HEK293 (cell line): ENCODE results near the gene IRF2.

Source experiments
- CTCF ChIA-PET: fragments of 350-600 bp; formaldehyde crosslinking; extraction: SDS; loops from one replicate; lab custom pipeline; 2021; ENCODE audit warnings: antibody characterized with exemption; lab: Yijun Ruan, JAX
- POLR2A ChIA-PET: fragments of 300-600 bp; formaldehyde crosslinking; extraction: SDS; loops from one replicate; lab custom pipeline; 2020; ENCODE audit warnings: antibody characterized with exemption, inconsistent platforms; lab: Yijun Ruan, JAX
- H3K27ac ChIP-seq: fragments of 200-500 bp; sonication (Bioruptor generic); 2 replicates; pipeline ENCODE4 v1.5.1; 2014; ENCODE audit warnings: low read depth, low read length, control low read depth, inconsistent platforms; ENCODE audit errors: extremely low read depth
- H3K36me3 ChIP-seq, 2 experiments: fragments of 200-500 bp in 1 of 2; sonication (Bioruptor generic) in 1 of 2; 1 replicate in 1 of 2; 2 replicates in 1 of 2; pipeline ENCODE4 v1.5.1; 2014 to 2017; ENCODE audit warnings: inconsistent platforms in 2 of 2, low read length in 2 of 2; ENCODE audit not compliant: control insufficient read depth in 2 of 2, insufficient read depth in 1 of 2
- H3K4me1 ChIP-seq: fragments of 200-500 bp; sonication (Bioruptor generic); 2 replicates; pipeline ENCODE4 v1.5.1; 2014; ENCODE audit warnings: mild to moderate bottlenecking, low read length, inconsistent platforms; ENCODE audit not compliant: control insufficient read depth, insufficient read depth
- H3K4me3 ChIP-seq: 2 replicates; pipeline ENCODE4 v1.5.1; 2011; ENCODE audit warnings: low read depth, mild to moderate bottlenecking, control low read depth, low read length, moderate library complexity
- H3K9me3 ChIP-seq: fragments of 200-500 bp; sonication (Bioruptor generic); 2 replicates; pipeline ENCODE4 v1.5.1; 2014; ENCODE audit warnings: low read depth, low read length, inconsistent platforms; ENCODE audit not compliant: control insufficient read depth, insufficient read depth
- GFI1B ChIP-seq: fragments of 450-650 bp; formaldehyde crosslinking; IDR thresholded peaks from 2 replicates; pipeline ENCODE4 v1.5.1; 2016; ENCODE audit warnings: missing biosample characterization, missing genetic modification characterization
- HOXD13 ChIP-seq: sonication (generic); formaldehyde crosslinking; IDR thresholded peaks from 2 replicates; pipeline ENCODE4 v1.8.0; 2022; ENCODE audit warnings: missing genetic modification reagents, borderline replicate concordance
- KLF8 ChIP-seq: fragments of 450-650 bp; formaldehyde crosslinking; IDR thresholded peaks from 2 replicates; pipeline ENCODE4 v1.5.1; 2016; ENCODE audit warnings: missing biosample characterization, missing genetic modification characterization
- MYNN ChIP-seq: fragments of 450-650 bp; formaldehyde crosslinking; IDR thresholded peaks from 2 replicates; pipeline ENCODE4 v1.5.1; 2016; ENCODE audit warnings: missing biosample characterization, missing genetic modification characterization, borderline replicate concordance
- MZF1 ChIP-seq: fragments of 450-650 bp; formaldehyde crosslinking; IDR thresholded peaks from 2 replicates; pipeline ENCODE4 v1.5.1; 2017; ENCODE audit warnings: missing biosample characterization, missing genetic modification characterization, borderline replicate concordance
- ZBTB20 ChIP-seq: fragments of 450-650 bp; formaldehyde crosslinking; IDR thresholded peaks from 2 replicates; pipeline ENCODE4 v1.5.1; 2016; ENCODE audit warnings: missing biosample characterization, missing genetic modification characterization
- ZBTB8A ChIP-seq: fragments of 450-650 bp; formaldehyde crosslinking; IDR thresholded peaks from 2 replicates; pipeline ENCODE4 v1.5.1; 2016; ENCODE audit warnings: missing biosample characterization, missing genetic modification characterization
- ZNF169 ChIP-seq: fragments of 450-650 bp; formaldehyde crosslinking; IDR thresholded peaks from 2 replicates; pipeline ENCODE4 v1.5.1; 2016; ENCODE audit warnings: missing biosample characterization, missing genetic modification characterization
- ZNF19 ChIP-seq: fragments of 450-650 bp; formaldehyde crosslinking; IDR thresholded peaks from 2 replicates; pipeline ENCODE4; 2016; ENCODE audit warnings: missing biosample characterization, missing genetic modification characterization, low read depth
- ZNF335 ChIP-seq: fragments of 450-650 bp; formaldehyde crosslinking; conservative IDR thresholded peaks from 2 replicates; pipeline ENCODE4 v1.5.1; 2016; ENCODE audit warnings: missing biosample characterization, missing genetic modification characterization
- ZNF350 ChIP-seq: fragments of 450-650 bp; formaldehyde crosslinking; IDR thresholded peaks from 2 replicates; pipeline ENCODE4 v1.5.0; 2017; ENCODE audit warnings: missing biosample characterization, mild to moderate bottlenecking, missing genetic modification characterization
- ZNF366 ChIP-seq: fragments of 450-650 bp; formaldehyde crosslinking; conservative IDR thresholded peaks from 2 replicates; pipeline ENCODE4 v1.5.1; 2016; ENCODE audit warnings: missing biosample characterization, missing genetic modification characterization
- ZNF423 ChIP-seq: fragments of 450-650 bp; formaldehyde crosslinking; IDR thresholded peaks from 2 replicates; pipeline ENCODE4 v1.5.1; 2016; ENCODE audit warnings: missing biosample characterization, missing genetic modification characterization
- ZNF514 ChIP-seq: fragments of 450-650 bp; formaldehyde crosslinking; IDR thresholded peaks from 2 replicates; pipeline ENCODE4 v1.5.1; 2016; ENCODE audit warnings: missing biosample characterization, missing genetic modification characterization
- ZNF530 ChIP-seq: fragments of 450-650 bp; formaldehyde crosslinking; IDR thresholded peaks from 2 replicates; pipeline ENCODE4 v1.5.1; 2016; ENCODE audit warnings: low read depth, missing biosample characterization, missing genetic modification characterization
- ZNF549 ChIP-seq: fragments of 450-650 bp; IDR thresholded peaks from 2 replicates; pipeline ENCODE4 v1.5.1; 2018; ENCODE audit warnings: missing biosample characterization, missing genetic modification characterization, mild to moderate bottlenecking, inconsistent platforms, moderate library complexity
- TF ChIP-seq, protein P1 (sequence below): fragments of 450-650 bp; formaldehyde crosslinking; conservative IDR thresholded peaks from 2 replicates; pipeline ENCODE4 v1.5.1; 2016; ENCODE audit warnings: low read depth, missing biosample characterization, missing genetic modification characterization
- TF ChIP-seq, protein P2 (sequence below): fragments of 450-650 bp; formaldehyde crosslinking; IDR thresholded peaks from 2 replicates; pipeline ENCODE4 v1.5.1; 2016; ENCODE audit warnings: missing biosample characterization, missing genetic modification characterization

IRF2 gene

DNA sequence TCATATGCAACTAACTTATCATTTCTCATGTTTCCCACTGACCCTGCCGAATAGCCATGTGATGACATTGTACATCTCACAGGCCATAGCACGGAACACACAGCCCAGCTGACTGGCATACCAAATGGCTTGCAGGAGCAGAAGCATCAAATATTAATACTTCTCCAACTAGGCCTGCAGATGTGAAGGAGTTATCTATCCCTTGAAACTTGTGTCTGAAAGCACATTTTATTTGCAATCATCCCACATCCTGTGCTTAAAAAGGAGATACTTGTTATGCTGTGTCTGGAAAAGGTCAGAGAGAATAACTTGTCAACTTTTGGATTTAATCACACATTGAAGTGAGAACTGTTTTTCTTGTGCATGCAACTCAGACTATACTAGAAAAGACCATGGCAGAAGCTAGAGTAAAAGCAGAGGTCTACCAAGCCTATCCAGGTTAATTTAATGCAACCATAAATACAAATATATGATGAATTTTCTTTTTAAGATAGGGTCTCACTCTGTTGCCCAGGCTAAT, 100.4 kb downstream of the IRF2 start (continued):
- TF ChIP-seq ZBTB8A = no peak
- TF ChIP-seq GFI1B (tag by site-specific recombination) = no peak
- TF ChIP-seq ZNF423 = no peak
- TF ChIP-seq, protein P1, sequence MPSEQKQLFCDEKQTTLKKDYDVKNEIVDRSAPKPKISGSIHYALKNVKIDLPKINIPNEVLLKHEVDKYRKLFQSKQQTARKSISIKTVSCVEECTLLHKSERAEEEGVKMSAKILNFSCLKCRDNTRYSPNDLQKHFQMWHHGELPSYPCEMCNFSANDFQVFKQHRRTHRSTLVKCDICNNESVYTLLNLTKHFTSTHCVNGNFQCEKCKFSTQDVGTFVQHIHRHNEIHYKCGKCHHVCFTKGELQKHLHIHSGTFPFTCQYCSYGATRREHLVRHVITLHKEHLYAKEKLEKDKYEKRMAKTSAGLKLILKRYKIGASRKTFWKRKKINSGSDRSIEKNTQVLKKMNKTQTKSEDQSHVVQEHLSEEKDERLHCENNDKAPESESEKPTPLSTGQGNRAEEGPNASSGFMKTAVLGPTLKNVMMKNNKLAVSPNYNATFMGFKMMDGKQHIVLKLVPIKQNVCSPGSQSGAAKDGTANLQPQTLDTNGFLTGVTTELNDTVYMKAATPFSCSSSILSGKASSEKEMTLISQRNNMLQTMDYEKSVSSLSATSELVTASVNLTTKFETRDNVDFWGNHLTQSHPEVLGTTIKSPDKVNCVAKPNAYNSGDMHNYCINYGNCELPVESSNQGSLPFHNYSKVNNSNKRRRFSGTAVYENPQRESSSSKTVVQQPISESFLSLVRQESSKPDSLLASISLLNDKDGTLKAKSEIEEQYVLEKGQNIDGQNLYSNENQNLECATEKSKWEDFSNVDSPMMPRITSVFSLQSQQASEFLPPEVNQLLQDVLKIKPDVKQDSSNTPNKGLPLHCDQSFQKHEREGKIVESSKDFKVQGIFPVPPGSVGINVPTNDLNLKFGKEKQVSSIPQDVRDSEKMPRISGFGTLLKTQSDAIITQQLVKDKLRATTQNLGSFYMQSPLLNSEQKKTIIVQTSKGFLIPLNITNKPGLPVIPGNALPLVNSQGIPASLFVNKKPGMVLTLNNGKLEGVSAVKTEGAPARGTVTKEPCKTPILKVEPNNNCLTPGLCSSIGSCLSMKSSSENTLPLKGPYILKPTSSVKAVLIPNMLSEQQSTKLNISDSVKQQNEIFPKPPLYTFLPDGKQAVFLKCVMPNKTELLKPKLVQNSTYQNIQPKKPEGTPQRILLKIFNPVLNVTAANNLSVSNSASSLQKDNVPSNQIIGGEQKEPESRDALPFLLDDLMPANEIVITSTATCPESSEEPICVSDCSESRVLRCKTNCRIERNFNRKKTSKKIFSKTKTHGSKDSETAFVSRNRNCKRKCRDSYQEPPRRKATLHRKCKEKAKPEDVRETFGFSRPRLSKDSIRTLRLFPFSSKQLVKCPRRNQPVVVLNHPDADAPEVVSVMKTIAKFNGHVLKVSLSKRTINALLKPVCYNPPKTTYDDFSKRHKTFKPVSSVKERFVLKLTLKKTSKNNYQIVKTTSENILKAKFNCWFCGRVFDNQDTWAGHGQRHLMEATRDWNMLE (tag by site-specific recombination) = no peak

DNA sequence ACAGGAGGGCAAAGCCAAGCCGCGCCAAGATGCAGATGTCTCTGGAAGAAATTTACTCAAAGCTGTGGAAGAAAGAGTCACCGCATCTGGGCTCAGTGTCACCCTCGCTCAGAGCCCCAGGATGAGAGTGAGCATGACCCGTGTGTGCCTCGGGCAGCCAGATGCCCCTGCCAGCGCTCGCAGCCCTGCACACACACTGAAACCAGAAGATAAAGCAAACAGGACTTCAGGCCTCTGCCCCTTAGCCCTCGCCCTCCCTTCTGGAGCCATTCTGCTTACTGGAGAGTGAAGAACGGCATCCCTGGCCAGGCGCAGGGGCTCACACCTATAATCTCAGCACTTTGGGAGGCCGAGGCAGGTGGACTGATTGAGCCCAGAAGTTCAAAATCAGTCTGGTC, 103.0 kb downstream of the IRF2 start:
- no peaks in the 10 kb centered on the region for H3K9me3 ChIP-seq
- H3K36me3 ChIP-seq = no peaks in the 10 kb centered on the region
- TF ChIP-seq KLF8 = no peak
- TF ChIP-seq ZNF335 = no peak
- no peak for TF ChIP-seq ZNF169
- TF ChIP-seq ZNF530 (tag by site-specific recombination) = no peak
- TF ChIP-seq MZF1 (tag by site-specific recombination) = no peak
- TF ChIP-seq, all 188 proteins: peak for 0
- CTCF ChIA-PET = no interaction called here
- Histone ChIP-seq H3K27ac (no peak overlapping the region), H3K4me1 (no peaks in the 10 kb centered on the region), H3K4me3 (no peak overlapping the region)
- POLR2A ChIA-PET = no interaction called here

DNA sequence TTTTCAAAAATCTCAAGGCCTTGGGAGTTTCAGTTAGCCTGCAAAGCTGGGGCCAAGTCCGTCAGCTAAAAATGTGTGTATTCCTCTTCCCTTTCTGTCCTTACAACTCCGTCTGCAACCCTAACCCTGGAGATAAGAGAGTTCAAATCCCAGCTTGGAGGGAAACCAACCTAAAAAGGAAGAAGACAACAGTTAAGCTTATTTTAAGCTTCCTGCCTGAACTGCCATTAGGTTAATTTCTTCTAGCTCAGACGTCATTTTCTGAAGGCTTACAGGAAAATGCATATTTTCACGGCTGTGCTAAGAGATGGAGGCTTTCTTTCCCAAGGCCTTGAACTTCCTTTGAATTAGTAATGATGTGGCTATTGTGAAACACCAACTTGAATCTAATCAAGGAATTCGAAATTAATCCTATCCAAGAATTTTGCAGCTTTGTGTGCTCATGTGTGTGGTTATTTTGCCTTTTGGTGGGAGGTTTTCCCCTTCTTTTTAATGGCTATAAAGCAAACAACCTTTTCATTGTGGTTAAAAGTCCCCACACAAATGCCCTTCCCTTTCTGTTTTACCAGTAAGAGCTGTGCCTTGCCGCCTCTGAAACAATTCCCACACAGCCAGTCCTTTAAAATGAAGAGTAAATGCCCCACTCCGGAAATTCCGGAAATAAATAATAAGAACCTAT, 103.5 kb downstream of the IRF2 start:
- POLR2A ChIA-PET = no interaction called here
- Histone ChIP-seq H3K9me3 (no peaks in the 10 kb centered on the region), H3K36me3 (no peaks in the 10 kb centered on the region), H3K4me1 (no peaks in the 10 kb centered on the region), H3K27ac (no peak overlapping the region), H3K4me3 (no peak overlapping the region)
- CTCF ChIA-PET = no interaction called here
- TF ChIP-seq ZNF514 (tag by site-specific recombination) (no peak), MYNN (tag by site-specific recombination) (no peak), ZNF335 (no peak), ZBTB20 (tag by site-specific recombination) (no peak), HOXD13 (no peak), ZNF366 (tag by site-specific recombination) (no peak), ZNF350 (no peak), ZNF19 (no peak), ZNF549 (tag by site-specific recombination) (no peak)
- TF ChIP-seq, protein P2, sequence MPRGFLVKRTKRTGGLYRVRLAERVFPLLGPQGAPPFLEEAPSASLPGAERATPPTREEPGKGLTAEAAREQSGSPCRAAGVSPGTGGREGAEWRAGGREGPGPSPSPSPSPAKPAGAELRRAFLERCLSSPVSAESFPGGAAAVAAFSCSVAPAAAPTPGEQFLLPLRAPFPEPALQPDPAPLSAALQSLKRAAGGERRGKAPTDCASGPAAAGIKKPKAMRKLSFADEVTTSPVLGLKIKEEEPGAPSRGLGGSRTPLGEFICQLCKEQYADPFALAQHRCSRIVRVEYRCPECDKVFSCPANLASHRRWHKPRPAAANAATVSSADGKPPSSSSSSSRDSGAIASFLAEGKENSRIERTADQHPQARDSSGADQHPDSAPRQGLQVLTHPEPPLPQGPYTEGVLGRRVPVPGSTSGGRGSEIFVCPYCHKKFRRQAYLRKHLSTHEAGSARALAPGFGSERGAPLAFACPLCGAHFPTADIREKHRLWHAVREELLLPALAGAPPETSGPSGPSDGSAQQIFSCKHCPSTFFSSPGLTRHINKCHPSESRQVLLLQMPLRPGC (tag by site-specific recombination) = no peak
- TF ChIP-seq, protein P1 (tag by site-specific recombination) = no peak
